GM19193 (cell line): ENCODE measurements around the gene GPSM3.

ENCODE experiments used
- POLR2A ChIP-seq: IDR thresholded peaks from 4 replicates; pipeline ENCODE4 v1.6.1; 2011; ENCODE audit not compliant: insufficient read depth, insufficient read length; ENCODE audit errors: extremely low read depth

Gene GPSM3

GRCh38 chr6:32170294-32170693, 22.1 kb downstream of the GPSM3 start:
- no peak for TF ChIP-seq POLR2A

DNA sequence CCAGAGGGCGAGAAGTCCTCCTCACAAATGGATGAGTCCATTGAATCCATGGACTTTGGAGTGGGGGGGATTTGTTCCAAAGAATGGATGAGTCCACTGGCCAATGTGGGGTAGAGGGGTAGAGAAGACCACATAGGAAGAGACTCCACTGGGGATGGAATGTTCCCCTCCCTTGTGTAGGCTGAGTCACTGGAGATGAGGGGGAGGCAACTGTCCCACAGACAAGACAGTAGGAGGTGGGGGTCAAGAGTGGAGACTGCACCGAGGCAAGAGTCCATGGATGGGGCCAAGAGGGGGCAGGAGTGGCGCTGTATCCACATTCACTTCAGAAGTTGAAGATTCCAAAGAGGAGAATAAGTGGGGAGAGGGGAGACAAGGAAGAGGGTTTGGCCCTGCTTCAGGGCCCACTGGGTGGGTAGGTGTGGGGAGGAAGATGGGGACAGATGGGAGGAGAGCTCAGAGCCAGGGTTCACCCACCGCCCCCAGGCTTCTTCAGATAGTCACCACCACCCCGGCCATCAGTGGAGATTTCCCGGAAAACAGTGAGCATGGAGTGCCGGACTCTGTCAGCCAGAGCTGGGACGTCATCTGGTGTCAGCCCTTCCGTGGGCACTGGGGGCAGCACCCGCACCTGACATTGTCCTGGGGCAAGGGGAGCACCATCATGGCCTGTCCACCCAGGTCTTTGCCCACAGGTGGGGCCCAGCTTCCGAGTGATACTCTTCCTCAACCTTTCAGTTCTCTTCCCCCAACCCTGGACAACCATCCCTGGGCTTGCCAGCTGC, 23.4 kb downstream of the GPSM3 start:
- no peak for TF ChIP-seq POLR2A

- TF ChIP-seq POLR2A, result no peak
These were observed 24.1 kb downstream of the GPSM3 start for GRCh38 chr6:32168350-32168749.

DNA sequence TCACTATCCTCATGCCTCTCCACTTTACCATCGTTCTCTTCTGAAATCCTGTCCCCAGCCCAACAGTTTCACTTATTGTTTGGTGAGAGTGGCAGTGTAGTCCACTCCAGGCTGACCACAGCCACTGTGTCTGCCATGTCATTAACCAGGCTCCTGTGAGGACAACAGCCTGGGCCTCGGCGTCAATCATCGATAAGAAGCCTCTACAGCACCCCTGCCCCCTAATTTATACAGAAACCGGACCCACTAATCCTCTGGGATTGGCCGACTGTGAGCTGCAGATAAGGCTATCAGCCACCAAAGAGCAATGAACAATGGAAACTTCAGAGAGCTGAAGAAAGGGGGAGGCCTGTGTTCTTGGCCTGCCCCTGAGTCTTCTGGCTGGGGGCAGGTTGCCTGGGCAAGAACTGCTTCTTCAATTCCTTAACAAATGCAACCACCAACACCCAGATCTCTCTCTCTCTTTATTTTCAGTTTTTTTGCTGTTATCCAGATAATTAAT, 24.6 kb downstream of the GPSM3 start:
- TF ChIP-seq POLR2A, result no peak

- no peak for TF ChIP-seq POLR2A
These were observed 25.2 kb downstream of the GPSM3 start for GRCh38 chr6:32167154-32167760.

DNA sequence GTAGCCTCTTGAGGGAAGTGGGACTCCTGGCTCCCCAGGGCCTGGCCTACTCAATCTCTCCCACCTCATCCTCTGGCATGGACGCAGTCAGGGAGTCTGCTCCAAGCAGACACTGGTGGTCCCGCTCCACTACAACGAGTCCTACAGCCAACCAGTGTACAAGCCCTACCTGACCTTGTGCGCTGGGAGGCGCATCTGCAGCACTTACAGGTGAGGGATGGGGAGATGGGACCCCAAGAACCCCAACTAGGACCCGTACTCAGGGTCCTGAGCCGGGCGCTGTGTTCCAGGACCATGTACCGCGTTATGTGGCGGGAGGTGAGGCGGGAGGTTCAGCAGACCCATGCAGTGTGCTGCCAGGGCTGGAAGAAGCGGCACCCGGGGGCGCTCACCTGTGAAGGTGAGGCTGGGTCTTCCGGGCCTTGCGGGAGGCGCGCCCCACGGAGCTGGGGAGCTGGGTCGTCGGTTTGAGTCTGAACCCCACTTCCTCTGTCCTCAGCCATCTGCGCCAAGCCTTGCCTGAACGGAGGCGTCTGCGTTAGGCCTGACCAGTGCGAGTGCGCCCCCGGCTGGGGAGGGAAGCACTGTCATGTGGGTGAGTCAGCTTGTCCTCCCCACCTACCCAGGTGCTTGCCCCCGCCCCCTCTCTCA, 25.9 kb downstream of the GPSM3 start:
- no peak for TF ChIP-seq POLR2A

DNA sequence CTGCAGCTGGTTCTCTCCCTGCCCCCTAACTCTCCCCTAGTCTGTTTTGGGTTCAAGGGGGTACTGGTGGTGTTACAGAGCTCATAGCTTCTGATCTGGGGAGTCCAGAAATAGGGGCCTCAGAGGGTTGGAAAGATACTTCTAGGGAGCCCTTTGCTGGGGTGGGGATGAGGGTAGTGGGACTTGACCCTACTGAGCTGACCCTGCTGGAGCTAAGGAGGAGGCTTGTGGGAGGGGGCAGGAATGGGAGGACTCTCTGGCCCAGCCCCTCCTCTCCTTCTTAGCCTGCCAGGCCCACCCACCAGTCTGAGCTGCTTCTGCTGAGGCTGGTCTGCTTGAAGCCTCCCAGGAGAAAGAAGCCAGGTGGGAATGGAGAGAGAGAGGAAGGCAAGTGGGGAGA, 28.1 kb downstream of the GPSM3 start, which contains the start of gene EGFL8:
Gene EGFL8, plus strand, starts transcription at position 301 of the 400 bp plus-strand sequence. CDS start 1,571 bp downstream, outside the sequence.
- TF ChIP-seq POLR2A, result no peak

DNA sequence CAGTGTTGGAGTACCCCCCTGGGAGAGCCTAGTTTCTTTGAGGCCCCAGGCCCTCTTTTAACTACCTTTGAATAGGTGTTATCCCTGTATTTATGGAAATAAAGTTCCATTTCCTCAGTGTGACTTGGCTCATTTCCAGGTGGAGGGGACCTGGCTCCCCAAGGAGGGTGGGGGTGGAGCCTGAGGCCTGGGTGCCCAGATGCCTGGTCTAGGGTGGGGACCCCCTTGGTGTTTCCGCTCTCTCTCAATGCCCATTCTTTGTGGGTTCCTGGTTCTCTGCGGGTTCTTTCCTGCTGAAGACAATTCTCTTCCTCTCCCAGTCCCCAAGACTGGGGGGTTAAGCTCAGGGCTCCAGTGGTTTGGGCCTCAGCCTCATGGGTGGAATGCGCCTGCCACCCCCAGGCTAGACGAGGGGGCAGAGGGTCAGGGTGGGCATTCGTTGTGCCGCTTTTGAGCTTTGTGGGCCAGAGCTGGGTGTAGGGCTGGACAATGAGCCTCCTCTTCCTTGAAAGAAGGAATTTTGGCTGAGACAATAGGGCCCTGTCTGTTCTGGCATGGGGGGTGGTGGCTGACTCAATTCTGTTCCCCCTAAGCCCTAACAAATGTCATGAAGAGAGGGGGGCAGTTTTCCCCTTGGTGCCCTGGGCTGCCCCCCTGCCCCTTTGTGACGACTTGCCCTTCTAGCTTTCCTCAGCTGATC, 28.7 kb downstream of the GPSM3 start:
- TF ChIP-seq POLR2A, result no peak

DNA sequence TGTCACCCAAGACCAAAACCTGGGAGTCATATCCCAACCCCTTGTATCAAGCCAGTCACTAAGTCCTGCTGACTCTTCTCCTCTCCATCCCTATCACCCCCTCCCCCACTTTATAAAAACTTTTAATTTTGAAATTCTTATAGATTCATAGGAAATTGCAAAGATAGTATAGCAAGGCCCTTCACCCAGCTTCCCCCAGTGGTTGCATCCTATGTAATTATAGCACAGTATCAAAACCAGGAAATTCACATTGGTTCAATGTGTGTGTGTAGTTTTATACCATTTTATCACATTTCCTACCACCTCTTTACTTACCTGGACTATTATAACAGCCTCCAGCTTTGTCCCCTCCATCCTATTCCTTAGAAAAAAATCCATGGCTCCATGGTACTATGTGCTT, 34.4 kb downstream of the GPSM3 start:
- no peak for TF ChIP-seq POLR2A

GRCh38 chr6:32156891-32157290, 35.6 kb downstream of the GPSM3 start:
- TF ChIP-seq POLR2A, result no peak

DNA sequence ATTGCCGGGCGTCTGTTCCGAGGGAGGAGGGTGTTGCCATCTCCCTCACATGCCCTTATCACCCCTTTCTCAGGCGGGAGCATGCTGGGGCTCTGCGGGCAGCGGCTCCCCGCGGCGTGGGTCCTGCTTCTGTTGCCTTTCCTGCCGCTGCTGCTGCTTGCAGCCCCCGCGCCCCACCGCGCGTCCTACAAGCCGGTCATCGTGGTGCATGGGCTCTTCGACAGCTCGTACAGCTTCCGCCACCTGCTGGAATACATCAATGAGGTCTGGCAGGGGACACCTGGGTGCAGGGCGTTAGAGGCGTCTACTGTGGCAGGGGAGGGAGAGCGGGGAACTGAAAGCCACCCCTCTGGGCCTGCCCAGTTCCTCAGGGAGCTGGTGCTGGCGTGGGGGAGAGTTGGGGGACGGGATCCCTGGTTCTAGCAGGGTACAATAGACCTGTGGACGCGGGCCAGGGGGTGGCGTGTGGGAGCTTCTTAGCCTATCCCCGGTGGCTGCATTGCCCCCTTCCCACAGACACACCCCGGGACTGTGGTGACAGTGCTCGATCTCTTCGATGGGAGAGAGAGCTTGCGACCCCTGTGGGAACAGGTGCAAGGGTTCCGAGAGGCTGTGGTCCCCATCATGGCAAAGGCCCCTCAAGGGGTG, 37.8 kb downstream of the GPSM3 start:
- TF ChIP-seq POLR2A, result no peak

DNA sequence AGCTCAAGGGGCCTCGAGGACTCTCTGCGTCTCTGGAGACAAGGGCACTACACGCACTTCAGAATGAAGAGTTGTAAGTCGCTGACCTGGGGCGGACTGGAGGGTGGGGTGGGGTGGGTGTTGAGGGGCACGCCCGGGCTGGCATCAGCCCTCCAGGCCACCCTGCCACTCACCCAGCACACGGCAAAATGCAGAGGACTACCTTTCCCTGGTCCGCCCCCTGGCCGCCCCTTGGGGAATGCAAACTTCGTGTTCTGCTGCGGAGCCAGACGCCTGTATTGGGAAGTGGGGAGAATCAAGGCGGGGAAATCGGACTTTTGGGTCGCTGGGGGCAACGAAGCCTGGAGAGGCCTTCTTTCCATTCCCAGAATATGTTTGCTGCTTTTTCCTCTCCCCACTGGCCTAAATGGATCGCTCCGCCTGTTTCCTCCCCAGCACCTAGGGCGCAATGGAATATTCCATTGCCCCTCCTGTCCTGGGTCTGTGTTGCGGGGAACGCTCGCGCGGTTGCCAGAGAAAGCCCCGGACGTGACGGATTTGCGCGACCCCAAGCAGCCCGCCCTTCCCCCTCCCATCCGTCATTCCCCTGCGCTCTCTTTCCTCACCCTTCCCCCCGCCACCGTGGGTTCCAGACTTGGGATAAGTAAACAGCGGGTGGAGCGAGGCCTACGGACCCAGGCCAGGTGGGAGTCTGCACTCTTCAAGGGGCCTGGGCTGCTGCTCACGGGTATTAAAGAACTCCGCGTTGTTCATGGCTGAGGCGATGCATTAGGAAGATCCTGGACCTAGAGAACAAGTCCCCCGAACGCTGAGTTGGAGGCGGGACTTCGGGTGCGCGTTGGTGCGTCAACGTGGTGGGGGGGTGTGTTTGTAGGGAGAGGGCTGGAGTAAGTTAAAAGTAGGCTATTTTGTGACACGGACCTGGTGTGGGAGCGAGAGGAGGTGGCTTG, 38.6 kb downstream of the GPSM3 start, which contains the start of gene PPT2:
Gene PPT2, plus strand, starts transcription at position 578 of the 950 bp plus-strand sequence. CDS start 454 bp downstream, outside the sequence.
- no peak for TF ChIP-seq POLR2A
